Suprapubic skin (tissue), 4 donors: ENCODE measurements around the gene SLC6A6. TPM values are rescaled to one million over a fixed set of nuclear protein-coding genes. Genes with fewer than 3 reads are reported as not detected.

Experiments used
- DNase-seq, 2 donors: peaks; one replicate each; pipeline ENCODE4 v3.0.0-alpha.2; 2019; ENCODE audit warnings: low spot score in 2 of 2
- H3K27ac ChIP-seq: fragments of 200-600 bp; sonication (generic); one replicate; pipeline ENCODE4 v1.5.1; 2019
- H3K27me3 ChIP-seq: fragments of 200-600 bp; sonication (generic); one replicate; pipeline ENCODE4 v1.5.1; 2019
- H3K36me3 ChIP-seq: fragments of 200-600 bp; sonication (generic); one replicate; pipeline ENCODE4 v1.5.1; 2019
- H3K4me1 ChIP-seq: fragments of 200-600 bp; sonication (generic); one replicate; pipeline ENCODE4 v1.5.1; 2019
- H3K4me3 ChIP-seq: fragments of 200-600 bp; sonication (generic); one replicate; pipeline ENCODE4 v1.5.1; 2019; ENCODE audit warnings: mild to moderate bottlenecking
- H3K9me3 ChIP-seq: fragments of 200-600 bp; sonication (generic); one replicate; pipeline ENCODE4 v1.5.1; 2019
- CTCF ChIP-seq, 2 donors: fragments of 200-600 bp in 1 of 2; fragments of 450-650 bp in 1 of 2; sonication (generic) in 1 of 2; IDR thresholded peaks; one replicate each; pipeline ENCODE4 v1.5.1; 2016 to 2019; ENCODE audit warnings: antibody characterized with exemption in 2 of 2, mild to moderate bottlenecking in 1 of 2, moderate library complexity in 1 of 2
- EP300 ChIP-seq: sonication (generic); formaldehyde crosslinking; IDR thresholded peaks from one replicate; pipeline ENCODE4 v1.6.1; 2017; ENCODE audit warnings: antibody characterized with exemption
- POLR2A ChIP-seq, 2 donors: fragments of 450-650 bp; IDR thresholded peaks; one replicate each; pipeline ENCODE4 v1.6.1; 2017; ENCODE audit warnings: antibody characterized with exemption in 2 of 2, mild to moderate bottlenecking in 2 of 2, moderate library complexity in 2 of 2
- POLR2AphosphoS5 ChIP-seq, 3 donors: sonication (generic); formaldehyde crosslinking; IDR thresholded peaks; one replicate each; pipeline ENCODE4 v1.6.1; 2017; ENCODE audit warnings: antibody characterized with exemption in 3 of 3
- WGBS: methylation state at CpG from one replicate; pipeline ENCODE4 v1.1.5; 2018; 5-methylcytosine and 5-hydroxymethylcytosine counted together
- total RNA-seq, 4 donors: library from RNA; depleted of rRNA; stranded (reverse); fragments of >200 nt; gene quantifications; one replicate each; pipeline ENCODE4 v1.1.0, GENCODE V29; 2016

The SLC6A6 gene
- total RNA-seq, 4 donors from 2014 or later: 85.4 to 149 (median 102) TPM

DNA sequence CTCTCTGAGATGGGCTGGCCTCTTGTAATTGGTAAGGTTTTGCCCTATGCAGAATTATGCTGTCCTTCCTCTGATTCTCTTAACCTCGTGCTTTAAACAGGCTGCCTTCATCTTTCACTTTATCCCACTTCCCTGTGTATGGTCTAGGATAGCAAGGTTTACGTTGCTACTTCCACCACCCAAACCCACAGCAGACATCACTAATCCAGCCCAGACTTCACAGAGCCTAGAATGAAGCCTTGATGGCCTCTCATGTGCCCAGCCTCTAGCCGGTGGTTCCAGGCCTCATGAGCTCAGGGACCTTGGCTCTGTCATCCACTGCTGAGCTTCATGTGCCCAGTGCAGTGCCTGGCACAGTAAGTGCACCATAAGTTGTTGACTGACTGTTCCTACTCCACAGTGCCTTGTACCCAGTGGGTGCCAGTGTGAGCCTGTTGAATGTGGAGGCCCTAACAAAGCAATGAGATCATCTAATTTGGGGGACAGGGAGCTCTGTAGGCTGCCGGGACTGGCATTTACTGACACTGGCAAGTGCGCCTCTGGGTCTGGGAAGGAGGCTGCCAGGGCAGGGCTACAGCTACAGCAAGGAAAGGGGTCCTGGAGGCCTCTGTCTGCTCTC is 12.5 kb downstream of the SLC6A6 start:
- Histone ChIP-seq H3K36me3 (peaks cover 39% of the 10 kb centered on the region), H3K27ac (no peak overlapping the region), H3K9me3 (no peaks in the 10 kb centered on the region), H3K4me3 (no peak overlapping the region), H3K27me3 (no peaks in the 10 kb centered on the region), H3K4me1 (peaks cover 22% of the 10 kb centered on the region)
- whole genome bisulfite sequencing: 81% methylated on average over 5 of the region's 5 CpGs
- no peak for DNase-seq
- no peak for TF ChIP-seq CTCF (IDR thresholded peaks at IDR 0.05)

DNA sequence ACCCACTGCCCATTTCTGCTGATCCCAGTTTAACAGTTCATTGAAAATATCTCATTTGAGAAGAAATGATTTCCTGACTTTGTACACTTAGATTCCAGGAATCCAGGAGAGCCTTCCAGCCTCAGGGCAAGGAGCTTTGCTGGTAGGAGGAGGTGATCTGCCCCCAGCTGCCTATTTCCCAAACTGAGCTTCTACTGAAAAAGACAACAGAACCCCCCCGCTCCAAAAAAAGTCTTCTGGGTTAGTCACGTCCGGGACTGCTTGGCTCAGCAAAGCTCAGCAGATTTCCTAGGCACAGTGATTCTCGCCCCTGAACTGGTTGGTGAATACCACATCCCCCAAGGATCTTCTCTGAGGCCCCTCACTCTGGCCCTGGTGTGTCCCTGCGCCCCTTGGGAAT is 13.1 kb downstream of the SLC6A6 start:
- no peaks in the 10 kb centered on the region for H3K9me3 ChIP-seq
- H3K4me3 ChIP-seq: no peak overlapping the region
- H3K27me3 ChIP-seq: no peaks in the 10 kb centered on the region
- TF ChIP-seq POLR2A (IDR thresholded peaks at IDR 0.05): no peak
- no peak for TF ChIP-seq CTCF (IDR thresholded peaks at IDR 0.05)
- TF ChIP-seq EP300: no peak
- TF ChIP-seq POLR2AphosphoS5 (IDR thresholded peaks at IDR 0.05): no peak
- 77% methylated on average over 5 of the region's 5 CpGs for WGBS
- DNase-seq: no peak
- H3K36me3 ChIP-seq: peaks cover 39% of the 10 kb centered on the region
- no peak overlapping the region for H3K27ac ChIP-seq
- peaks cover 18% of the 10 kb centered on the region for H3K4me1 ChIP-seq

- Histone ChIP-seq H3K36me3 (peaks cover 33% of the 10 kb centered on the region), H3K27me3 (no peaks in the 10 kb centered on the region)
Observed at GRCh38 chr3:14416453-14416852, 14.0 kb downstream of the SLC6A6 start.

DNA sequence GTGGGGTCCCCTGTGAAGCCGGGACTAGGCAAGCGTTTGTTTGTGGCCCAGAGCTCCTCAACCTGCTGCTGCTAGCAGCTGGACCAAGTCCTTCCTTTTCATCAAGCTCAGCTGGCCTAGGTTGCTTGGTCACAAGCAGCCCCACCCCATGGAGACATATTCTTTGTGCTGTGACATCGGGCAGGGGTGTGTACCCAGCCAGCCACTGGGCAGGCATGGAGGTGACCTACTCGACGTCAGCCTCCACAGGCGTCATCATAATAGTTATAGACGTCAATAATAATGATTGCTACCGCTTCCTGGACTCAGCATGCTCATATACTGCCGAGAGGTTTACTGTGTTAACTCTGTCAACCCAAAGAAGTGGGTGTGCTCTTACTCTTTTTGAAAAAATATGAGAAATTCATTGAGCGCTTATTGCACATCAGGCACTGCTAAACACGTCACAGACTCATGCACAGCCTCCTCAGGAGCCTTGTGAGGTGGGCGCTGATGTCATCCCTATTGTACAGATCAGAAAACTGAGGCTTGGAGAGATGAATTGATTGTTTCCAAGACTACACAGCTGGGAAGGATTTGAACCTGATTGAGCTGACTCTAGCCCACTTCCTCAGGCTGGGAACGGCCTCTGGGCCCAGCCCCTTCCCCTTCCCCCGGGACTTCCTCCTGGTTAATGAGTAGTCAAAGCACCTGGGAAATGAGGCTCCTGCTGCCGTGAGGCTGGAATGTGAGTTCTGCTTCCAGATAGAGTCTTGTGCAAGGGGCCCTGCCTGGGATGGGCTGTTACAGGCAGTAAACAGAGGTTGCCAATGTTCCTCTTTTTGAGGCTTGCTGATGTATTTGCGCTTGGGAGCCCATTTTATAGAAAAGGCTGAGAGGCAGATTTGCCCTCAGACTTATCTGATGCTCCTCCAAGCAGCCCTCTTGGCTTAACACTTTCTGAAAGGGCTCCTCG is 16.2 kb downstream of the SLC6A6 start:
- H3K4me1 ChIP-seq: peaks cover 9% of the 10 kb centered on the region
- no peaks in the 10 kb centered on the region for H3K27me3 ChIP-seq
- WGBS: 84% methylated on average over 15 of the region's 17 CpGs
- no peaks in the 10 kb centered on the region for H3K9me3 ChIP-seq
- DNase-seq: no peak
- no peak overlapping the region for H3K27ac ChIP-seq
- H3K36me3 ChIP-seq: peaks cover 37% of the 10 kb centered on the region
- TF ChIP-seq CTCF (IDR thresholded peaks at IDR 0.05) (no peak), EP300 (no peak)
- no peak overlapping the region for H3K4me3 ChIP-seq

More at GRCh38 chr3:14416453-14416852, 14.0 kb downstream of the SLC6A6 start:
- H3K9me3 ChIP-seq: no peaks in the 10 kb centered on the region
- TF ChIP-seq POLR2AphosphoS5 (IDR thresholded peaks at IDR 0.05) (no peak), CTCF (IDR thresholded peaks at IDR 0.05) (no peak), POLR2A (IDR thresholded peaks at IDR 0.05) (no peak), EP300 (no peak)
- H3K4me1 ChIP-seq: peaks cover 11% of the 10 kb centered on the region
- H3K4me3 ChIP-seq: no peak overlapping the region
- 88% methylated on average over 6 of the region's 6 CpGs for WGBS
- H3K27ac ChIP-seq: no peak overlapping the region
- no peak for DNase-seq
